ENCODE data around the gene AOPEP.

Gene AOPEP

DNA sequence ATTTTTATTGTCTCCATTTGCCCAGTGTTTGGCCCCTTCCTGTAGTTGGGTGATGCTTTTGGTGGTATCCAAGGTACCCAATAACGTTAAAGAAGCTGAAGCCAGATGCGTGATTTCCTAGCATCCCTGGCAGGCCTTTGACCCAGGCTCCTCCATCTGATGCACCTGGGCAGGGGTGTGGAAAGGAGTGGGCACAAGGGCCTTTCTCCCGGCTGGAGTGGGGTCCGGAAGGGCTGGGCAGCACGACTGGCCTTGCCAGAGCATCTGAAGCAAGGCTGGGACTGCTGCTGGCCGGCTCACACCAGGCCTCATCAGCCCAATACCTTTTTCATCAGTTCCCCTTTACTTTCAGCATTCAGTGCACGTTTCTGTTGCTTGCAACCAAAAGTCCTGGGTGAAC, 370.8 kb downstream of the AOPEP start:
- no peak for DNase-seq (ENCODE audit: low read depth in 3 of 3)

DNA sequence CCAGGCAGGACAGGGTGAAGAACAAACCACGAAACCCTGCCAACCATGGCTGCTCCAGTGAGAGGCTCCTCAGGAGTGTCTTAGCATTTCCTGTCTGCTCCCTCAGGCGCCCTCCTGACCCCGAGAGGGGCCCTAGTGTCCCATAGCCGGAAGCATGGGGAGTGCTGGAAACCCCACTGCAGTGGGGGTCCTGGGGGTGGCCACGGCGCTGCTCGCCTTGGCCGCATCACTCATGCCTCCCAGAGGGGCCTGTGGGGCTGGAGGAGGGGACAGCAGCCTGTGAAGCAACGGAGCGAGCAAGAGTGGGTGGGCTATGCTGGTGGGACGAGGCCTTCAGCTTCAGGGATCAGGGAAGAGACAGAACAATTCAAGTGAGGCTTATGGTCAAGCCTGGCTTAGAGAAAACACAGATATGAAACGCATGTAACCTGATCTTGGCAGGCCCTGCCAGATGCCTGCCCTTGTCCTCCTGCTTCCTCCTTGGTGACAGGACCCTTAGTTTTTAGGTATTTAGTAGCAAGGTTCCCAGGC, 372.0 kb downstream of the AOPEP start:
- DNase-seq (ENCODE audit: low read depth in 3 of 3): no peak

DNA sequence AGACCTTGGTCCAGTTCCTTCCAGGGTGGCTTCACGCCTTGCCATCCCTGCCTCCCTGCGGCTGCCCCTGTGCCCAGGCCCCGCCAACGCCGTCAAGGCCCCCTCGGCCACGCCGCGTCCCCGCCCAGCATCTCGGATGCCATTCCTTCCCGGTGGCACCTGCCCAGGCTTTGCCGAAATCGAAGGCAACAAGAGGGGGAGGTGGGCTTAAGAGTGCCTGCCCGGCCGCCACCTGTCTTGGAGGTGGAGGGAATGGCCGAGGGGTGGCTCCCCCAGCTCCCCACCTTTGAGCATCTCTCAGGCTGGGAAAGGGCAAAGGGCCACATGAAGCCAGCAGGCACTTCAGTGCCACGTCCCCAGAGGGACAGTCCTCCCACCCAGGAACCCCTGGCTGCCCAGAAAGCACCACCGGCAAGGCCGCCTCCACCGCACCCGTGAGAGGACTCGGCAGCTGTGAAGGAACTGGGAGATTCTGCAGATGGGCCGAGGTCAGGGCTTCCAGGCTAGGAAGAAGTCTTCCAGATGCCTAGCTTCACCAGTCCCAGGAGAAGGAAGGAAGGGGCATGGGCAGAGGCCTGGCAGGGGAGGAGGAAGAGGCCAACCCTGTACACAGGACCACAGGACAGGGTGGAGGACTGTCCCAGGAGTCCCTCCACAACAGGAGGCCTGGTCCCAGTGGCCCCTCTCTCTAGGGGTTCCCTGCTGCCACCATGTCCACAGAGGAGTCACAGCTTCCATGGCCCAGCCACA, 373.0 kb downstream of the AOPEP start:
- no peak for DNase-seq (ENCODE audit: low read depth in 3 of 3)

DNA sequence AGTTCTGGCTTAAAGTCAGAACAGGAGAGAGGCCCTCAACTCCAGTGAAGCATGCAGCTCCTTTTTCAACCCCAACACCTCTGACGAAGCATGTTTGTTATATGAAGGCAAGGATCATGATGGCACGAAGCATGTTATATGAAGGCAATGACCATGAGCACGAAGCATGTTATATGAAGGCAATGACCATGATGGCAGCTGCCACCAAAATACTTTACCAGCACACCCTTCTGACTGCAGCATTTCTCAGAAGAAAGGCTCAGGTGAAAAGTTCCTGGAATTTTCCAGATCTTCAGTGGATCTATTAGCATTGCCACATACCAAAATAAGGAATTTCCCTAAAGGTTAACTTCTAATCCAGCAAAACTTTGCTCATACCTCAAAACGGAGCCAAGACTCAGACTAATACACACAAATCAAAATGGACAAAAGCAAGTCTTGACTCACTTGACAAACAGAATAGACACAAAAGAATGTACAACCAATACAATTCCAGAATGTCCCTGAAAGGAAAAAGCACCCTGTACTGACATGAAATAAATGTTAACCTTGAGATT, 373.6 kb downstream of the AOPEP start:
- no peak for DNase-seq (ENCODE audit: low read depth in 3 of 3)

DNA sequence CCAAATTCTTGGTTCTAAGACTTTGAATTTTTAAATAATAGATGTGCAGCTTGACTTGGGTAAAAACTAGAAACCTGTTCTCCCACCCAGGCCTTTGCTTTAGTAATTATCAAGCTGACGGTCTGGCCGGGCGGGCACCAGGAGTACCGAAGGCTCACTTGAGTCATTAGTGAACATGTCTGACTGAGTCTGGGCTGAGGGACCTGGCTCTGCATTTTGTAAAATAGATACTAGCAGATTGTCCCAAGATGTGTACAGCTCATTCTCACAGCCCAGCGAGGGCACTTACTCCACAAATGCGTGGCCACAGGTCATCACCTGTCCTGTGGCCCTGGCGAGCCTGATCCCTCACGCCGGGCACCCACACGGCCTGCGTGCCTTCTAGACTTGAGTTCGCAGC, 374.8 kb downstream of the AOPEP start:
- no peak for DNase-seq (ENCODE audit: low read depth in 3 of 3)

DNA sequence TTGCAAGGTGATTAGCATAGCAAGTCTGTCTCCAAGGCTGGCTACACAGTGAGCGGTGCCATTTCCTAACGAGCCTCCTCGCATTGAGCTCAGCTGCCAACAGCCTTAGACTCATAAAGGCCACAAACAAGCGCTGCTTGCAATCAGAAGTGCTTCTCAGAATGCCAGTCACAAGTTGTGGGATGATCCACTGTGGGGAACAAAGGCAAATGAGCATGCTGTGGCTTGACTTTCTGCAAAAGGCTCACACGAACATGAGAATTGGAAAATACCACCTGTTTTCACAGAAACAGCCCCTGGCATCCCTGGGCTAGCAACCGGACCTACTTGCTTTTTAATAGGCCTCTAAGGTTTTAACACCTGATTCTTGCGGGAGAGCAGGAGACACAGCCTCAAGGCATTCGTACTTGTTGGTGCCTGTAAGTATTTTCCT, 375.5 kb downstream of the AOPEP start:
- DNase-seq (ENCODE audit: low read depth in 3 of 3): no peak

DNA sequence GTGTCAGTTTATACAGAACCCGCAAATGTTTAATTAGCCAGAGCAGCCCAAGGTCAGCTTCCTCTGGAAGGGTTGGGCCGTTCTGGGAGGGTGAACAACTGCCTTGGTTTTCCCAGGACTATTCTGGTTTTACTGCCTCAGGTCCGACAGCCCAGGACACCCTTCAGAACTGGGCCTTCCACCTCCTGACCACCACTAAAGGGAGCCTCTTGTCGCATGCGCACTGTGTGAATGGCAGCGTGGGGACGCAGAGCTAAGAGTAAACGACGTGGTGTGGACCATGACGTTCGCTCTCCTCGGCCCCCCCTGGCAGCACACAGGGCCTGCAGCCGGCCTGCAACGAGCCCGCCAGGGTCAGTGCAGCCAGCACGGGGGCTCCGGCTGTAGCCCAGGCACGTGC, 376.1 kb downstream of the AOPEP start:
- no peak for DNase-seq (ENCODE audit: low read depth in 3 of 3)

DNA sequence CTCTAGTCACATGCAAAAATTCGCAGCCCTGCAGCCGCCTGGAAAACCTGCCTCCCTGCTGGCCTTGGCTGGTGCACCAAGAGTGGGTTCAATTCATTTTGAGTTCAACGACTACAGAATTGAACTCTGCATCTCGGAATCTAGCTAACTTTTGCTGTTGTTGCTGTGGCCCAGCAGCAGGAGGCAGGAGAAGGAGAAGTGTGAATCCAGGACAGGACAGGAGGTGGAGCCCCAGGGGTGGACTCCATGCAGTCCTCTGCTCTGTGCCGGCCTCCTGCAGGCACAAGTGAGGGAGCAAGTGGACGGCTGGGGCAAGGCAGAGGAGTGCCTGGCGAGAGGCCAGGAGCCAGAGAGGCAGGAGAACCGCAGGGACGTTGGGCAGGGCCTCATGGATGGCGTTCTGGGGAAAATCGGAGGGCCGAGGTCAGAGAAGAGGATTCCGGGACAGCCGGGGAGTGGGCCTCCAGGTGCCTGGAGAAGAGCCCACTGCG, 376.8 kb downstream of the AOPEP start:
- DNase-seq (ENCODE audit: low read depth in 3 of 3): no peak

DNA sequence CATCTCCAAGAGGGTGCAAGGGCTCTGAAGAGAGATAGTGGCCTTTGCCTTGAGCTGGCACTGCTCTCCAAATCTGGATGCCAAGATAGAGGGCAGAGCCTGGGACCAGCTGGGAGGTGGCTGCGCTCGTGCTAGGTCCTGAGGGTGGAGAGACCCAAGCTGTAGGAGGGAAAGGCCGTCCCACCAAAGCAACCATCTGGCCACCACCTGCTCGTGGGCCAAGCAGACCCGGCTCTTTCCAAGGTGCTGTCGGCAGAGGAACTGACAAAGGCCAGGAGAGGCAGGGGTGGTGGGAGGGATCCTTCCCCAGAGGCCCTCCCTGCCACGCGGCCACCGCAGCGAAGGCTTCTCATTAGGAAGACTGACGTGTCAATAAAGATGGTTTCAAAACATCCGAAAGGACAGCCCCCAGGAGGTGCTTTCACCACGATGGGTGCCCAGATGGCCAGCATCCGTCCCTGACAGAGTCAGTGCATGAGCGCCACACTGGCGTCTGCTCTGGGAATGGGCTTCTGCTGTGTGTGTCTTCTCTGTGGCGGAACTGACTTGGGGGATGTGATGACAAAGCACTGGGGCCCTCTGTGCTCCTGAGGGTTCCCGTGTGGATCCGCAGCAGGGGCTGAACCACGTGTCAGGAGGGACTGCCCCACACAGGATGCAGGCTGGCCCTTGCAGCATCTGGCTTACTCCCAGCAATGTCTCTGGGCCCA, 377.5 kb downstream of the AOPEP start:
- DNase-seq (ENCODE audit: low read depth in 3 of 3): no peak

DNA sequence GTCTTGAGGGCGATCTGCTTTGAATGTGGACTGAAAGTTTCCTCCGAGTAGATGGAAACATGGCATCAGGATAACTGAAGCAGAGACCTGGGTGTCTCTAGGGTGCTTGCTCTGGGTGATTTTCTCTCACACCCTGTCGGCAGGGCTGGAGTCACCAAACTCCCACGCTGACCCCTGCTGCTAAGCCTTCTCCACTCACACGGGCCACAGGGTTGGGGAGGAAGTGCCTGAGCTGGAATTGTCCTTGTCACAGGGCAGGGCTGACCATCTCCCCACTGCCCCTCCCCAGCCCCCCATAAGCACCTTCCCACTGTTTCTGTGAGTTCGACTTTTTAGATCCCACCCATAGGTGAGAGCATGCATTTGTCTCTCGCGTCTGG, 378.1 kb downstream of the AOPEP start:
- no peak for DNase-seq (ENCODE audit: low read depth in 3 of 3)

DNA sequence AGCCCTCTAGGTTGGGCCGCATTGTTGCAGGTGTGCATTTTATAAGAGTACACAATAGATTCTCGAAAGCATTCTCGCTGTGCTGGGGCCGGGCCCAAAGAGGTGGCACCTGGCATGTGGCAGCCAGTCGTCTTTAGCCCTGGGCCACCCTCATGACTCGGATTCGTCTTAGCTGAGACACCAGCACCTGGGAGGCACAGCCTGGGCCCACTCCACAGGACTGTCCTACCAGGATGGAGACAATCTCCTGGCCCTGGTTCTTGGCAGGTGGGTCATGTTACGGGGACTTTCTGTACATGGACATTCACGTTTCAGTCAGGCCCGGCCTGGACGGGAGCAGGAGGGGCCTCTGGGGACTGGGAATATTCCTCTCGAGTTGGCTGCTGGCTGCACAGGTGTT, 378.5 kb downstream of the AOPEP start:
- DNase-seq (ENCODE audit: low read depth in 3 of 3): no peak

DNA sequence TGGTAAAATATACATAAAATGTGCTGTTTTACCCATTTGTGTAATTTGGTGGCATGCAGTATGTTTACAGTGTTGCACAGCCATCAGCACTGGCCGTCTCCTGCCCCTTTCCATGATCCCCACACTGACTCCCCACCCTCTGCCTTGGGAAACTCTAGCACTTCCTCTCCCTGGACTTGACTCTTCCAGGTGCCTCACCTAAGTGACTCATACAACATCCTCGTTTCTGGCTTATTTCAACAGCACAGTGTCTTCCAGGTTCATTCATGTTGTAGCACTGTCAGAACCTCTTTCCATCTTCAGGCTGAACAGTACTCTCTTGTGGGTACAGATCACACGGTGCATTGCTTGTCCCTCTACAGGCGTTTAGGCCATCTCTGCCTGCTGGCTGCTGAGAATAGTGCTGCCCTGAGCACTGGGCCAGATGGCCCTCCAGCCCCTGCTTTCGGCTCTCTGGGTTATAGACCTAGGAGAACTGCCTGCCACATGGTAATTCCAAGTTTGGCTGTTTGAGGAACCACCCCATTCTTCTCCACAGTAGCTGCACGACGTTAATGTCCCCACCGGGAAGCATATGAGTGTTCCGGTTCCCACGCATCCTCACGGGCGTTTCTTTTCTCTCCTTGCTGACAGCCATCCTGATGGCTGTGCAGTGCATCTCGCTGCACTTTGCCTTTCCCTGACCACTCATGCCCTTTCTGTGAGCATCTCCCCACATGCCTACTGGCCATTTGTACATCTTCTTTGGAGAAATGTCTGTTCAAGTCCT, 379.2 kb downstream of the AOPEP start:
- no peak for DNase-seq (ENCODE audit: low read depth in 3 of 3)

DNA sequence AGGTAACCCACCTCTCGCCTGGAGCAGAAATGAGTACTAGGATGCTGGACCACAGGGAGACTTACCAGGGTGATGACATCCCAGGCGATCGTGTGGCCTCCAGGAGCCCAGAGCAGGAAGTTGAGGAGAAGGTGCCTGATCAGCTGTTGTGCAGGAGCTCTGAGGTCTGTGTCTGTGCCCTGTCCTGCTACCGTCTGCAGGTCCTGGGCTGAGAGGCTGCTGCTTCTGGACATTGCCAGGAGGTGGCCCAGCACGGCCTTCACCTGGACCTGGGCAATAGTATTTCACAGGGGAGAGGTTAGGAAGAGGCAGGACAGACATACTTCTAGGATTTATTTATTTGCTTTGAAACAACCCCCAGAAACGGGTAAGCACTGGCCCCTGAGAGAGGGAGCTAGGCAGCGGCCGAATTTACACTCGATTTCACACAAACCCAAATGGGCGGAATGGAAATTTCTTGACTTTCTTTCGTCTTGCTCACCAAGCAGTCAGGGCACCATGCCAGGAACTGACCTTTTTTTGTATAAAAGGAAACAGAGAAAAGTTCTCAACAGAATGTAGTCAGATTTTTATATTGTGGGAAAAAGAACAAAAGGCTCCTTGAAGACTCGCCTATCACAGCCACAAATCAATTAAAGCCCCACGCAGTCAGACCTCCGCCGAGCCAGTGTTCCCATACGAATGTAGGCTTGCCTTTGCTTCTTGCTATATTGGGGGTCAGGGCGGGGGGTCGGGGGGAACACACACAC, 380.7 kb downstream of the AOPEP start:
- no peak for DNase-seq (ENCODE audit: low read depth in 3 of 3)

DNA sequence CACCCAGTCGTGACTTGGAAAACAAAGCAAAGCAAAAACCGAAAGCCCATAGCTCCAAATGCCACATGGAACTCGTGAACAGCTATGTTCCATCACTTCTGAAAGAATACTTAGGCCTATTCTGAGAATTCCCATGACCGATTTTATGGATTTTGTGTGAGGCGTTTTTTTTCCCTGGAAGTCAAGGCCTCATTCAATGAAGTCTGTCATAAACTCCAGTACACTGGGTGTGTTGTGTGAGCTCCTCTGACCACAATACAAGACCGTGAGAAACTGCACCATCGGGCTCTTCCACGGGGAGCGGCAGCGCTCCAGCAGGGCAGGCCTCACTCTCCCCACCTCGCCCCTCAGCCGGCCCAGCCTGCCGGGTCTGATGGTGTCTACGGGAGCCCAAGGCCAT, 381.5 kb downstream of the AOPEP start:
- DNase-seq (ENCODE audit: low read depth in 3 of 3): no peak

DNA sequence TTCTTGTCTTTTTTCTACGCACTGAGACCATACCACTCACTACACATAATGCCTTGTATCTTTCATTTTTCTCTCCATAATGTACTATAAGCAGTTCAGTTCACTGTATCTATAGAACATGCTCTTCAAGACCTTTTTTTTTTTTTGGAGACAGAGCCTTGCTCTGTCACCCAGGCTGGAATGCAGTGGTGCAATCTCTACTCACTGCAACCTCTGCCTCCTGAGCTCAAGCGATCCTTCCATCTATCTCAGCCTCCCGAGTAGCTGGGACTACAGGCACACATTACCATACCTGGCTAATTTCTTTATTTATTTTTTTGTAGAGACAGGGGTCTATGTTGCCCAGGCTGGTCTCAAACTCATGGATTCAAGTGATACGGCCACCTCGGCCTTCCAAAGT, 382.3 kb downstream of the AOPEP start:
- DNase-seq (ENCODE audit: low read depth in 3 of 3): no peak

DNA sequence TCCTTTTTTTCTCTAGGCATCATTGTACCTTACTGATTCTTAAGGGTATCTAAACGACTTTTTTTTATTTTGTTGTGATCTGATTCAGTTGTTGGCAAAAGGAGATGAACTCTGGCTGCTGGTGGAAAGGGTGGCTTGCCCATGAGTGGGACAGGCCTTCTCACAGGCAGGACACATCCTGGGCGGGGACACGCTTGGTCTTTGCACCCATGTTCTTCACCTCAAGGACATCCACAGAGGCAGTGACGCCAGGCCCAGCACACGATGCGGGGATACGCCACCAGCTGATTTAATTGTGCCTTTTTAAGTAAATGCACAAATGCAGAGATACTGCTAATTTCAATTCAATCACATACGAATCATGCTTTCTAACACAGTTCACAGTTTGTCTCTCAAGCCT, 383.0 kb downstream of the AOPEP start:
- no peak for DNase-seq (ENCODE audit: low read depth in 3 of 3)

DNA sequence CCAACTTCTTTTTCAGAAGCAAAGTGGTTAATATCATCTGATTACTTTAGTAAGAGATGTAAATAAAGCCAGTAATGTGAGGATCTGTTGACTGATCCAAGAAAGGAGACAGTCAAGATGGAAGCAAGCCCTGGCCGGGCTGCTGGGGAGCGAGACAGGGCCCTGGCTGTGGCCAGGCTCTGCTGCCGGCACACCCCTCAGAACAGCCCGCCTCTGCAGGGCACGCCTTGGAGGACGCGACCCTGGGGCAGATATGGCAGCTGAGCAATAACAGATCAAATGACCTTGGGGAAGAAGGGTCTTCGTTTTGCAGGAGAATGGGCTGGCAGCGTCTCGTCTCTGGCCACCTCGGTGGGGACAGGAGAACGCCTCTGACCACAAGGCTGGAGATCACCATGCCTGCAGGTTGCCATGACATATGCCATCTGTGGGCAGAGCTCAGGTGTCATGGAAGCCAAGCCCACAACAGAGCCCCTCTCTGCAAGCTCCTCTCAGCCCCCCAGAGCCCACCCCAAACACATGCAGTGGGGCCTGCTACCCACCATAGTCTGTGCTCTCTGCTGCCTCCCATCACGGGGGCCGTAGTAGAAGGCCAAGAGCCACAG, 384.5 kb downstream of the AOPEP start:
- no peak for DNase-seq (ENCODE audit: low read depth in 3 of 3)

DNA sequence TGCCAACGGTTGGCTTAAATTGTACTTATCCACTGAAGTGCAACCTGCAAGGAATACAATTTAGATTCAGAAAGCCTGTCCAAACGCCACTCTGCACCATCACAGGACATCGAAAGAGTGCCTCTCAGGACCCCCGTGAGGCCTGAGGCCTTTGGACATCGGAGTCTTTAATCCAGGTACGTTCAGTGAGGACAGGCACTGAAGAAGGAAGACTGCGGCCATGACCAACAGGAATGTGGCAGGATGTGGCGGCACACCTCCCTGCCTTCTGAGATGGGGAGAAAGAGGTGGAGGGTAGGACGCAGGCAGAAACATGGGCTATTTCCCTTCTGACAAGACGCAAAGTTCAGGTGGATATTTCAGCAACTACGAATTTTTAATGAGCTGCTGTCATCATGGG, 385.2 kb downstream of the AOPEP start:
- DNase-seq (ENCODE audit: low read depth in 3 of 3): no peak

DNA sequence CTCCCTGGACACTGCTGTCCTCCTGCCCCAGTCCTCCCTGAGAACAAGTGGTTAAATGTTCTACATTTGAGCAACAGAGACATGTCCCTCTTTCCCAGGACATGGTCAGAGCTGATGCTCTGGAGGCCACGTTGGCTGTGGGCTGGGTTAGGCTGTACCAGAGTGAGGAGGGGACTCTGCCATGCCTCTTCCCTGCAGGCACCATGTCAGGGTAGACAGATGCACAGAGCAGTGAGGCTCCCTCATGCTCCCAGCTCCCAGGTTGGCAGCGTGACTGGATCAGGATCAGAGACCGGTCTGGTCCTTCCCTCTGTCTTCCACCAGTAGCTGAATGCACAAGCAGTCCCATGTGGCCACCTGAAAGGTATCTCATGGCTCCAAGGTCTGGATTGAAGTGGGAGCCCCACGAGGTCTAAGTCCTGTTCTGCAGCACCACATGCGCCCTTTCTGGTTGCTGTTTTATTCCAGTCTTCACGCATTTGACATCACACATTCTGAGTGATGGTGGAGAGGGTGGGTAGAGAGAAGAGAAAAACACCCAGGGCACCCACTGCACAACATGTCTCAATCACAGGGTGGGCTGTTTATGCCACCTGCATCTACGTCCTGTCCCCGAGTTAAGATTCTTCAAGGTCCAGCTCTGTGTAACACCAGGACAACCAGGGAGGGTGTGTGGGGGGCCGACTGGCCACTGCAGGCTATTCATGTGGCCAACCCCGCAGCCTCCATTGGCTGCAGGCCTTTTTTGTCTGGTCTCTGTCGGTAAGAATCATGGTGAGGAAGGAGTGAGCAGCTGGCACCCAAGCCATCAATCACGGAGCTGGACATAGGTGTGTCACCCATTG, 386.2 kb downstream of the AOPEP start:
- DNase-seq (ENCODE audit: low read depth in 3 of 3): no peak

DNA sequence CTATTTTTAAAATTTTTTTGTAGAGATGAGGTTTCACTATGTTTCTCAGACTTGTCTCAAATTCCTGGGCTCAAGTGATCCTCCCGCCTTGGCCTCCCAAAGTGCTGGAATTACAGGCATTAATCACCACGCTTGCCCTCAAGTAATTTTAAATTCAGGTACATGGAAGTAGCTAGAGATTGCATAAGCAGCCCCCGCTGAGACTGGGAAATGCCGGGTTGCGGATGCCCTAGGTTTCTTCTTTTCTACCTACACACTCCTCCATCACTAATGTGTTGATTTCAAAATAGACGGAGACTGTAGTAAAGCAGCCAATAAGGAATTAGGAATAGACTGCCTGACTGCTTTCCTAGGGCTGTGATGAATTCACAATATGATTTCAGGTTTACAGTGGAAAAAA, 388.6 kb downstream of the AOPEP start:
- DNase-seq (ENCODE audit: low read depth in 3 of 3): no peak

Measured in stimulated activated CD4-positive, alpha-beta T cell treated with anti-CD3 and anti-CD28 coated beads, TNF-alpha, amount 100 ng/mL, for 48 hours (primary cell).